ENCODE measurements around the gene DMRTA2.
"Not testable (repeated sequence)": the region's sequence is repeated elsewhere in the genome, so short reads cannot be mapped to it uniquely, and the experiment has no call there.

The DMRTA2 gene

GRCh38 chr1:50422675-50422945 is 633 bp downstream of the DMRTA2 start:
- no peak for DNase-seq

- DNase-seq, result no peak
Measured at GRCh38 chr1:50421768-50422674, 1.2 kb downstream of the DMRTA2 start.

- DNase-seq, result no peak
Measured at GRCh38 chr1:50421366-50421748, 1.9 kb downstream of the DMRTA2 start.

DNA sequence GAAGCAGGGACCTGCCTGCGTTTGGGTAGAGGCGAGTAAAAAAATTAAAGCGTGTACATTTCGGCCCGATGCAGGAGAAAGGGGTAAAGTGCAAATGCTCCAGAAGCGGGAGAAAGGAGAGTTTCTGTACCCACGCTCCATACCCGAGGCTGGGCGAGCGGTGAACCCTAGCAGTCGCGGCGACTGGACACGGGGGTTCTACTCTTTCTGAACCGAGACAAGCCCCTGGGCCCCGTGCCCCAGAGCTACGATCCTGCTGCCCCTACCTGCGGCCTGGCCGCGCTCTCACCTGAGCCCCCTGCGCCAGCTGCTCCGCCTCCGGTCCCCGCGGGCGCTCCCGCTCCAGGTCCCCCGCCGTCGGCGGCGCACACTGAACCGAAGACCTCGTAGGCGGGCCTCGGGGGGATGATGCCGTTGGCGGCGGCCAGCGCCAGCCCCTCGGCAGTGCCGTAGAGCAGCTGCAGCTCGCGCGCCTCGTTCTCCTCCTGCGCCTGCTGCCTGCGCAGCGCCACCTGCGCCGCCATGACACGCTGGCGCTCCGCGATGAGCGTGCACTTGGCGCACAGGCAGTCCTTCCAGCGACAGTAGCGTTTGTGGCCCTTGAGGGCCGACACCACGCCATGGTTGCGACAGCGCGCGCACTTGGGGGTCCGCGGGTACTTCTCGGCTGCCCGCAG is 2.4 kb downstream of the DMRTA2 start:
- DNase-seq, result no peak

GRCh38 chr1:50419907-50420677 is 3.2 kb downstream of the DMRTA2 start:
- no peak for DNase-seq

- DNase-seq, result no peak
Measured at GRCh38 chr1:50419192-50419906, 3.9 kb downstream of the DMRTA2 start.

- no peak for DNase-seq
Measured at GRCh38 chr1:50418600-50419109, 4.6 kb downstream of the DMRTA2 start.

- DNase-seq, result no peak
Measured at GRCh38 chr1:50417946-50418599, 5.2 kb downstream of the DMRTA2 start.

GRCh38 chr1:50417507-50417906 is 5.7 kb downstream of the DMRTA2 start:
- no peak for DNase-seq

DNA sequence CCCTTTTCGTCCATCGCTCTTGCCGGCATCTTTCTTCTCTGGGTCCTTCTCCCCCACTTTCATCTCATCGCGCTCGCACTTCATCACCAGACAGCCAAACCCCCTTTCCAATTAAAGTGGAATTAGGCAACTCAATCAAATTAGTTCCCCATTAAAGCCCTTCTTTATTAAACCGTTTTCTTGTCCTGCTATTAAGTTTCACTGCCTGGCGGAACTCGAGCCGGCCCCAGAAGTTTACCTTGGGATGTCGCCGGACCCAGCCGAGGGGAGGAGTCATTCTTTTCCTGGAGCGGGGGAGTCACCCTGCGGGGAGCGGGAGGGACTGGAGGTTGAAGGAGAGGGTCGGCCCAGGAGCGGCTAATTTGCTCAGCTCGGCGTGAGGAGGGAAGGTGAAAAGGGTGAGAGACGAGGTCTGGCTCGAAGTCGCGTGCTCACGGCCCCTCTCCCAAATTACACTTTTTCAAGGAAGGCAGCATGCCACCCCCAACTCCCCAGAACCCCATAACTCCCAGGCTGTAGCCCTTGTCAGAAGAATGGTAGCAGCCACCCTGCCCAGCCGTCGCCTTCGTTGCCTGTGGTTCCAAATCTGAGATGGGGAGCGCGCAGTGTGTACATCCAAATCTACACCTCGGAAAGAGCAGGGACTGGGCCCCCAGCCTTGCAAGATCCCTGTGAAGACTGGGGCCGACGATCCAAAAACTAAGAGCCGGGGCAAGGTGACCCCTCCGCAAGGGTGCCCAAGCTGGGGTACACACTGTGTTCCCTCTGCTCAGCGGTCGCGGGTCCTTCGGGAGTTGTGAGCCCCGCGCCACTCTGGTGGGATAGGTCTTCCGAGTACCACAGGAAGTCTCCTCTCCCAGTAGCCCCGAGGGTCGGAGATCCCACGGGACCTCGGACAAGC is 6.4 kb downstream of the DMRTA2 start:
- DNase-seq, result no peak

DNA sequence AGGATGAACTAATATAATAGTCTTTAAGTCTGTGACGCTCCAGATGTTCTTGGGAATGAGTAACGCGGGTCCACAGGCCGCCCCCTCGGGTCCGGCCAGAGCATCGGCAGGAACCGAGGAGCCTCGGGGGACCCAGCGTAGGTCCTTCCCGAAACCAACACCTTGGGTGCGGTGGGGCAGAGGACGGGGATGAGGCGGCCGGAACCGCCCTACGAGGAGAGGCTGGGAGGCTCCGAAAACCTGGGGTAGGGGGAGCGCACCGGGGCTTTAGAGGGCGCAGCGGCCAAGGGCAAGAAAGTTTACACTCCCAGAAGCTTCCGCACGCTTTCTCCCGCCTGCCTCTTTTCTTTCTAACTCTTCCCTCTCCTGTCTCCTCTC is 7.1 kb downstream of the DMRTA2 start:
- DNase-seq, result no peak

- DNase-seq, result no peak
Measured at GRCh38 chr1:50415235-50416149, 7.8 kb downstream of the DMRTA2 start.

DNA sequence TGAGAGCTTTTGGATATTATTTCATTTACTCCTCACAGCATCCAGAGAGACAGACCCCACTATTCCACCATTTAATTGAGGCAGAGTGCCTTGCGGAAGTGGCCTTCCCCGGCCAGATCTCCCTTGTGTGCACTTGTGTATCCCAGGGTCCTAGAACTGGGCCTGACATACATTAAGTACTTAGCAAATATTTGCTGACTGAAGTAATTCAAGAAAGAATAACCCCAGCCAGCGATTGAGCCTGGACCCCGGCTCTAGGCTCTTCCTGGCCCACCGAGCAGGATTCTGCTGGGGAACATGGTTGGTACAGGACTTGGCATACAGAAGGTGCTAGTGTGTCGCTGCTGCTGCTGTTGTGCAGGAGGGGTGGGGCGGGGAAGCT is 8.4 kb downstream of the DMRTA2 start:
- no peak for DNase-seq

DNA sequence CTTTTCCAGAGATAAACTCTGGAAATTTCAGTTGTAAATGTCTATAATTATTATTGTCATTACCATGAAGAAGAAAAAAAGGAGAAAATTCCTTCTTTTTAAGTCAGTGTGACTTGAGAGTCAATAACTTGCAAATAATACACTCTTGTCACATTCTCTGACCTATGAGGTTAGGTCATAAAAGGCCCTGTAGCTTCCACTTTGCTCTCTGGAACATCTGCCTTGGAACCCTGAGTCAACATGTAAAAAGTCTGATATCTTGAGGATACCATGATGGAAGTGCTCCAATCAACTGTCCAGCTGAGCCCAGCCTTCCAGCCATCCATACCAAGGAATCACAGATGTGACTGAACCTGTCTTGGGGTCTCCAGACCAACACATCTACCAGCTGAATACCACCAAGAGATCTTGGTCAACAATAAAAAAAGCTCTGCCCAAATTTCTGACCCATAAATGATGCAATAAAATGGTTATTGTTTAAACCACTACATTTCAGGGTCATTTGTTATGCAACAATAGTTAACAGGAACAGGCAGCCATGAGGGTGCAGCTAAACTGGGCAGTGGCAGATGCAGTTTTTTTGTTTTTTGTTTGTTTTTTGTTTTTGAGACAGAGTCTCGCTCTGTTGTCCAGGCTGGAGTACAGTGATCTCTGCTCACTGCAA is 10.3 kb downstream of the DMRTA2 start:
- no peak for DNase-seq

DNA sequence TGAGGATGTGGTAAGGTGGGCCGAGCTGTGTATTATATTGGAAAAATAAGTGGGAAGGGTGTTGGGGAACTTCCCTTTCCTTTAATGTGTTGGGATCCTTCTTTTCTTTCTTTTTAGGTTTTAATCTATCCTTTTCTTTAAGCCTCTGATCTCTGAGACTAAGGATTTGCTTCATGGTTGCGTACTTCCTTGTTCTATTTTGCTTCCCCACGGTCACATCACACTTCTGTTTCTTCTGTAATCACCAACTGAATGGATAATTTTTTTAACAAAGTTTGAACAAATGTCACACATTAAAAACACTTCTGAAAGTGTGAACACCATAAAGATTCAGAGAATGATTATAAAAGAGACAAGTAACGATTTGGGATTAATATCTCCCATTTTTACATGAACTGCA is 17.4 kb downstream of the DMRTA2 start:
- DNase-seq, result no peak

- DNase-seq, result no peak
Measured at GRCh38 chr1:50393522-50394120, 29.6 kb downstream of the DMRTA2 start.

GRCh38 chr1:50381551-50381950 is 41.7 kb downstream of the DMRTA2 start:
- not testable (repeated sequence) for DNase-seq

DNA sequence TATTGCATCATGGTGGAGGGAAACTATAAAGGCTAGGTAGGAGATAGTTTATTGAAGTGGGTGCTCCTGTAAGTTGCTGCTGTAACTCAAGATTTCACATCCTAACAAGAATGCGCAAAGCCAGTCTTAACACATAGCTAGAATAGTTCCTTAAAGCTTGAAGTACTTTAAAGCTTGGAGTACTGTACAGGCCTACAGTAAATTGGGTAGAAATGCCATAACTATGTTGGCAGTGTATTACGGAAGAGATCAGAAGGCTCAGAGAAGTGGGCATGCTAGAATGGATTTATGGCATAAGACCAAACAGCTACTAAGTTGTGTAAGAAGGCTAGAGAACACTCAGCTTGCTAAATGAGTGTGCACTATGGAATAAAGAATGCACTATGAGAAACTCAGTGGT is 44.5 kb downstream of the DMRTA2 start:
- DNase-seq, result no peak

DNA sequence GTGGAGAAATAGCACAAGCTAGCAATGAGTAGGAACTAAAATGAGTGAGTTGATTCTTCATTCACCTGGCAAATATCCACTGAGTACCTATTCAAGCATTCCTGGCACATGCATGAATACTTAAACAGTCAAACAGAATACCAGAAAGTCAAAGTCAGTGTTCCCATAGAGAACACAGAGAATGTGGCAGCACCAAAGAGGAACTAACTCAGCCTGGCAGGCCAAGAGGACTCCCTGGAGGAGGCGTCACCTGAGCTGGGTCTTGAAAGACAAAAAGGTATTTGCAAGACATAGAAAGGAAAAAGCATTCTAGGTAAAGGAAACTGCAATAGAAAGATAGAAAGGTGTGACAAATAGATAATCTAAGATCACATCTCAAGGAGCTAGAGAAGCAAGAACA is 49.7 kb downstream of the DMRTA2 start:
- DNase-seq, result no peak

Data from CD4-positive, alpha-beta T cell treated with Interleukin-15 for 1 hour (primary cell).